A673 (cell line): Measurements from ENCODE around the gene FILIP1.

Experiments
- EZH2 ChIP-seq: fragments of 200-600 bp; sonication (generic); IDR thresholded peaks from 2 replicates; pipeline ENCODE4 v1.6.1; 2017; ENCODE audit warnings: borderline replicate concordance, low read depth, mild to moderate bottlenecking, mixed read lengths, antibody characterized with exemption, low read length; ENCODE audit not compliant: poor library complexity, severe bottlenecking
- TF ChIP-seq, protein P1 (sequence below): fragments of 300-800, 200-600 bp; sonication (generic); conservative IDR thresholded peaks from 2 replicates; pipeline ENCODE4 v1.5.1; 2017; ENCODE audit warnings: low read depth, mild to moderate bottlenecking, antibody characterized with exemption, low read length, moderate library complexity, mixed read lengths

GRCh38 chr6:75463061-75463460 is 30.5 kb downstream of the FILIP1 start:
- TF ChIP-seq, protein P1, sequence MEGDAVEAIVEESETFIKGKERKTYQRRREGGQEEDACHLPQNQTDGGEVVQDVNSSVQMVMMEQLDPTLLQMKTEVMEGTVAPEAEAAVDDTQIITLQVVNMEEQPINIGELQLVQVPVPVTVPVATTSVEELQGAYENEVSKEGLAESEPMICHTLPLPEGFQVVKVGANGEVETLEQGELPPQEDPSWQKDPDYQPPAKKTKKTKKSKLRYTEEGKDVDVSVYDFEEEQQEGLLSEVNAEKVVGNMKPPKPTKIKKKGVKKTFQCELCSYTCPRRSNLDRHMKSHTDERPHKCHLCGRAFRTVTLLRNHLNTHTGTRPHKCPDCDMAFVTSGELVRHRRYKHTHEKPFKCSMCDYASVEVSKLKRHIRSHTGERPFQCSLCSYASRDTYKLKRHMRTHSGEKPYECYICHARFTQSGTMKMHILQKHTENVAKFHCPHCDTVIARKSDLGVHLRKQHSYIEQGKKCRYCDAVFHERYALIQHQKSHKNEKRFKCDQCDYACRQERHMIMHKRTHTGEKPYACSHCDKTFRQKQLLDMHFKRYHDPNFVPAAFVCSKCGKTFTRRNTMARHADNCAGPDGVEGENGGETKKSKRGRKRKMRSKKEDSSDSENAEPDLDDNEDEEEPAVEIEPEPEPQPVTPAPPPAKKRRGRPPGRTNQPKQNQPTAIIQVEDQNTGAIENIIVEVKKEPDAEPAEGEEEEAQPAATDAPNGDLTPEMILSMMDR: no peak
- no peak for TF ChIP-seq EZH2
